Spleen (tissue), 11 donors: Measurements from ENCODE around the gene HYAL2. TPM values are rescaled to one million over a fixed set of nuclear protein-coding genes. Genes with fewer than 3 reads are reported as not detected.

ENCODE experiments used
- DNase-seq: peaks from one replicate; pipeline ENCODE4 v3.0.0-alpha.2; 2020
- H3K27ac ChIP-seq, 8 donors: fragments of 200-600 bp; sonication (generic) in 7 of 8; 1 replicate in 4 of 8; 2 replicates in 4 of 8; pipeline versions ENCODE4 v1.5.0 to v1.8.0; 2016 to 2021; ENCODE audit warnings: inconsistent platforms in 4 of 8, mild to moderate bottlenecking in 4 of 8, moderate library complexity in 1 of 8
- H3K27me3 ChIP-seq, 7 donors: fragments of 200-600 bp; sonication (generic) in 6 of 7; replicated peaks in 1 of 7; 1 replicate in 4 of 7; 2 replicates in 3 of 7; pipeline versions ENCODE4 v1.5.0 to v1.8.0; 2016 to 2021; ENCODE audit warnings: inconsistent platforms in 3 of 7, mild to moderate bottlenecking in 1 of 7
- H3K36me3 ChIP-seq, 6 donors: fragments of 200-600 bp; sonication (generic) in 5 of 6; 1 replicate in 4 of 6; 2 replicates in 2 of 6; pipeline versions ENCODE4 v1.5.0 to v1.8.0; 2016 to 2021; ENCODE audit warnings: inconsistent platforms in 2 of 6
- H3K4me1 ChIP-seq, 6 donors: fragments of 200-600 bp; sonication (generic) in 5 of 6; 1 replicate in 3 of 6; 2 replicates in 3 of 6; pipeline versions ENCODE4 v1.5.0 to v1.8.0; 2016 to 2021; ENCODE audit warnings: inconsistent platforms in 3 of 6
- H3K4me3 ChIP-seq, 8 donors: fragments of 200-600 bp; sonication (generic) in 7 of 8; 1 replicate in 4 of 8; 2 replicates in 4 of 8; pipeline versions ENCODE4 v1.5.0 to v1.8.0; 2016 to 2021; ENCODE audit warnings: inconsistent platforms in 4 of 8, mild to moderate bottlenecking in 4 of 8, moderate library complexity in 2 of 8
- H3K9me3 ChIP-seq, 8 donors: fragments of 200-600 bp; sonication (generic) in 7 of 8; 1 replicate in 4 of 8; 2 replicates in 4 of 8; pipeline versions ENCODE4 v1.5.0 to v1.8.0; 2016 to 2021; ENCODE audit warnings: inconsistent platforms in 4 of 8
- POLR2A ChIP-seq, 3 donors: fragments of 450-650 bp; IDR thresholded peaks; one replicate each; pipeline ENCODE4 v1.5.1; 2017; ENCODE audit warnings: antibody characterized with exemption in 3 of 3, mild to moderate bottlenecking in 1 of 3
- POLR2AphosphoS5 ChIP-seq, 3 donors: sonication (generic); formaldehyde crosslinking; IDR thresholded peaks; one replicate each; pipeline ENCODE4 v1.5.1; 2017; ENCODE audit warnings: antibody characterized with exemption in 3 of 3
- WGBS, 5 donors: extraction: QIAGEN DNeasy Blood & Tissue Kit in 3 of 5; methylation state at CpG; one replicate each; pipeline versions ENCODE4 v1.1.5 to v1.1.7; 2013 to 2018; 5-methylcytosine and 5-hydroxymethylcytosine counted together
- intact Hi-C: fragments of 100-400 bp; cut with DNase I; formaldehyde crosslinking; loops from one replicate; pipeline ENCODE4 v1.15.0; 2023; ENCODE audit warnings: low total_unique reads
- polyA plus RNA-seq, 3 donors: library from polyadenylated mRNA; stranded (reverse); fragments of 200-250 nt; gene quantifications; one replicate each; pipeline ENCODE4 v1.2.1, GENCODE V29; 2013
- total RNA-seq, 7 donors: library from RNA; depleted of rRNA in 3 of 7; stranded (reverse); fragments of >200 nt in 3 of 7; fragmentation: NEBNext Ultra II Directional in 4 of 7; extraction: Animal tissue kit (Norgen Biotek cat#: 25700) in 4 of 7; gene quantifications; one replicate each; pipeline versions ENCODE4 v1.1.0 to v1.2.1, GENCODE V29; 2016 to 2021
- TF ChIP-seq, protein P1 (sequence below), 11 experiments: fragments of 200-600 bp in 7 of 11; fragments of 450-650 bp in 4 of 11; sonication (generic) in 4 of 11; IDR thresholded peaks in 8 of 11; conservative IDR thresholded peaks in 3 of 11; 1 replicate in 7 of 11; 2 replicates in 4 of 11; pipeline versions ENCODE4 v1.4.0 to v1.8.0; 2016 to 2021; ENCODE audit warnings: antibody characterized with exemption in 11 of 11, inconsistent platforms in 4 of 11, mild to moderate bottlenecking in 1 of 11
- donor health status: healthy with polysubstance abuse.
- donor health status: DM: no; HTN: no; CAD: no; lungs with moderate emphysema.
- donor health status: DM: no; HTN: no; CAD: no.
- donor health status: Bipolar disorder and iron deficiency.
- donor health status: healthy.
- donor health status: DM: no; HTN: no; CAD: no.
- donor health status: DM: yes; HTN: yes; CAD: no.

The HYAL2 gene
- total and polyA plus RNA-seq, 10 donors = 108 to 746 (median 322) TPM

DNA sequence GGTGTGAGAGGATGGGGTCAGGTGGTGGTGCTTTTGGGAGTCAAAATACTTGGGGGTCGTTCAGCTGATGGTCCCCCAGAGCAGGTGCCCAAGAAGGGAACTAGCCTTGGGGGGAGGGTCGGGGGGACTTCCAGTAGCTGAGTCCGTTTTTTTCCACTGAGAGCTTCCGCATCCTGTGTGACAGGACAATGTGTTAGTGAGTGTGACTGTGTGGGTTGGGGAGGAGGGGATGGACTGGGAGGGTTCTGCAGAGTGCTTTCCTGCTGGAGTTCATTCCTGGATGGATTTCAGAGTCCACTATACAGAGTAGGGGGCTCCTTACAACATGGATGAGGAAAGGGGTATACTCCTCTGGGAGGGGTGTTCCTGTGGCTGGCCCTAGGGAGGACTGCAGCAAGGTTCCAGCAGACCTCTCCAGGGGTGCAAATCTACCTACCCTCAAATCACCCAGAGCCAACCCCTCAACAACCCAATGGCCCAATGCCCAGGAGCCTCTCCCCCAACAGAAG lies 601 bp upstream of the HYAL2 start:
- intact Hi-C loops = loop anchor here (10.0 kb wide), 1 partner anchor 88 kb away; the partner anchor contains the start of gene GNAI2
- peak overlapping the region in 6 of 8 donors; percentile 1 to 92 (median 84) for H3K4me3 ChIP-seq
- WGBS, 5 donors = 9 to 62% (median 27%) methylated on average over 4 of the region's 4 CpGs

GRCh38 chr3:50322115-50322385 lies 495 bp downstream of the HYAL2 start:
- H3K9me3 ChIP-seq = no peaks in the 10 kb centered on the region
- H3K27ac ChIP-seq = peak overlapping the region; percentile 86 to 96 (median 93)
- H3K4me1 ChIP-seq = peaks cover 28 to 93% (median 89%) of the 10 kb centered on the region in 6 donors
- no peak for TF ChIP-seq POLR2A (IDR thresholded peaks at IDR 0.05)
- no peak for TF ChIP-seq POLR2AphosphoS5 (IDR thresholded peaks at IDR 0.05)
- TF ChIP-seq, protein P1, sequence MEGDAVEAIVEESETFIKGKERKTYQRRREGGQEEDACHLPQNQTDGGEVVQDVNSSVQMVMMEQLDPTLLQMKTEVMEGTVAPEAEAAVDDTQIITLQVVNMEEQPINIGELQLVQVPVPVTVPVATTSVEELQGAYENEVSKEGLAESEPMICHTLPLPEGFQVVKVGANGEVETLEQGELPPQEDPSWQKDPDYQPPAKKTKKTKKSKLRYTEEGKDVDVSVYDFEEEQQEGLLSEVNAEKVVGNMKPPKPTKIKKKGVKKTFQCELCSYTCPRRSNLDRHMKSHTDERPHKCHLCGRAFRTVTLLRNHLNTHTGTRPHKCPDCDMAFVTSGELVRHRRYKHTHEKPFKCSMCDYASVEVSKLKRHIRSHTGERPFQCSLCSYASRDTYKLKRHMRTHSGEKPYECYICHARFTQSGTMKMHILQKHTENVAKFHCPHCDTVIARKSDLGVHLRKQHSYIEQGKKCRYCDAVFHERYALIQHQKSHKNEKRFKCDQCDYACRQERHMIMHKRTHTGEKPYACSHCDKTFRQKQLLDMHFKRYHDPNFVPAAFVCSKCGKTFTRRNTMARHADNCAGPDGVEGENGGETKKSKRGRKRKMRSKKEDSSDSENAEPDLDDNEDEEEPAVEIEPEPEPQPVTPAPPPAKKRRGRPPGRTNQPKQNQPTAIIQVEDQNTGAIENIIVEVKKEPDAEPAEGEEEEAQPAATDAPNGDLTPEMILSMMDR (IDR thresholded peaks at IDR 0.05 in 8 of 11, conservative IDR thresholded peaks at IDR 0.05 in 3 of 11) = no peak
- H3K4me3 ChIP-seq = peak overlapping the region; percentile 72 to 97 (median 90)
- DNase-seq = no peak
- peaks cover 2 to 64% (median 37%) of the 10 kb centered on the region in 6 donors for H3K36me3 ChIP-seq
- intact Hi-C loops = loop anchor here (10.0 kb wide), 1 partner anchor 87 kb away; the partner anchor contains the start of gene GNAI2
- no peaks in the 10 kb centered on the region for H3K27me3 ChIP-seq
- 18 to 35% (median 32%) methylated on average over 7 to 14 of the region's 14 CpGs for WGBS, 5 donors

More for the DNA sequence above, 601 bp upstream of the HYAL2 start:
- Histone ChIP-seq H3K27ac (peak overlapping the region; percentile 86 to 96 (median 93)), H3K36me3 (peaks cover under 1 to 53% (median 28%) of the 10 kb centered on the region in 6 donors), H3K9me3 (no peaks in the 10 kb centered on the region), H3K4me1 (peaks cover 34 to 93% (median 88%) of the 10 kb centered on the region in 6 donors), H3K27me3 (no peaks in the 10 kb centered on the region)
- peak; percentile 79 for DNase-seq
- TF ChIP-seq, protein P1 (IDR thresholded peaks at IDR 0.05 in 8 of 11, conservative IDR thresholded peaks at IDR 0.05 in 3 of 11) = no peak
- TF ChIP-seq POLR2A (IDR thresholded peaks at IDR 0.05) = no peak
- TF ChIP-seq POLR2AphosphoS5 (IDR thresholded peaks at IDR 0.05) = no peak

DNA sequence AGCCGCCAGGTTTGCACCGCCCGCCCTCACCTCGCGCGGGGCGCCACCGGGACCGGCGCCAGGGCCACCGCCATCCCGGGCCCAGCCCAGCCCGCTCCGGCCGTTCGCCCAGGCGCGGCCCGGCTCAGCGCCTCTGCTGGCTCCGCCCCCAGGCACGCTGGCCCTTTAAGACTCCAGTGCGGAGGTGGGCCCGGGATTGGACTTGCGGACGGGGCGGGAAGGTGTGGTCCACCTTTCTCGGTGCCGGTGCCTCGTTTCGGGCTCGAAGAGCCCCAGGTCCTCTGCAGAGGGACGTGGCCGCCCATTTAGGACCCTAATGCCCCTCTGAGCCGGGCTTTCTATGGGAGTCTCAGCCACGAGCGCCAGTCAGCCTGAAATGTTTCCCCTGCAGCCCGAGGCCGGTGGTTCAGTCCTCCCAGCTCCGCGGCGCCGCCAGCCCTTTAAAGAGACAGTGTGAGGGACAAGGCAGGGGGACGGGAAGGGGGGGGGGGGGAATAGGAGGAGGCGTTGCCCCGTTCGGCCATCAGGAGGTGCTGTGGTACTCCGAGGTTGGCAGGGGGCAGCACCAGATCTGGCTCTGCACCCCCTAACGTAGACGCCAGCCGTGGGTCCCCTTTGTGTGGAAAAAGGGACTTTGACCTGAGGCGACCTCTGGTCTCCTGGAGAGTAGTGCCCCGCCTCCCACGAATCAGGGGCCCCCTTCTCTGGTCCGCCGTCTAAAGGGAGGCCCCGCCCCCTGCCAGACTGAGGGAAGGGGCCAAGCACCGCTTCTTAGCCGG lies 1.0 kb downstream of the HYAL2 start:
- intact Hi-C loops = loop anchor here (10.0 kb wide), 1 partner anchor 87 kb away; the partner anchor contains the start of gene GNAI2

More for the DNA sequence above, 1.0 kb downstream of the HYAL2 start:
- Histone ChIP-seq H3K4me3 (peak overlapping the region; percentile 72 to 97 (median 90)), H3K27ac (peak overlapping the region; percentile 86 to 96 (median 93)), H3K4me1 (peaks cover 30 to 93% (median 89%) of the 10 kb centered on the region in 6 donors), H3K36me3 (peaks cover 2 to 66% (median 37%) of the 10 kb centered on the region in 6 donors), H3K9me3 (no peaks in the 10 kb centered on the region), H3K27me3 (no peaks in the 10 kb centered on the region)
- WGBS, 5 donors = 0 to 2% (median 1%) methylated on average over 23 to 59 of the region's 59 CpGs
- TF ChIP-seq, protein P1 (IDR thresholded peaks at IDR 0.05 in 8 of 11, conservative IDR thresholded peaks at IDR 0.05 in 3 of 11) = peak; percentile 27 to 85 (median 62)
- peak; percentile 54 to 75 (median 68) for TF ChIP-seq POLR2AphosphoS5 (IDR thresholded peaks at IDR 0.05)
- peak in 1 of 3 donors; percentile 5 for TF ChIP-seq POLR2A (IDR thresholded peaks at IDR 0.05)
- peak; percentile 96 for DNase-seq
